GM12878 (cell line): ENCODE data around the gene VPS13C. TPM values are rescaled to one million over a fixed set of nuclear protein-coding genes. Genes with fewer than 3 reads are reported as not detected.

Experiments
- ATAC-seq: fragments of 200-7000 bp; cut with Tn5 transposase; 3 replicates; pipeline ENCODE4 v1.9.1; 2020; ENCODE audit warnings: mild to moderate bottlenecking, moderate library complexity
- BruUV-seq: library from RNA; stranded (reverse); fragments of 400-500 nt; replicated peaks from 2 replicates; lab custom pipeline; 2021; lab: Mats Ljungman, UMichigan
- CTCF ChIA-PET: fragments of 300-600 bp; sonication (Branson Sonifier 250); formaldehyde crosslinking; extraction: SDS; loops from one replicate; lab custom pipeline; 2021; ENCODE audit warnings: inconsistent platforms; lab: Yijun Ruan, JAX
- POLR2A ChIA-PET: fragments of 350-600 bp; formaldehyde crosslinking; extraction: SDS; loops from one replicate; lab custom pipeline; 2021; ENCODE audit warnings: inconsistent platforms; lab: Charles Lee
- RAD21 ChIA-PET: fragments of 300-600 bp; sonication (Branson Sonifier 250); formaldehyde crosslinking; loops from one replicate; lab custom pipeline; 2023; ENCODE audit warnings: antibody characterized with exemption; ENCODE audit not compliant: unreplicated experiment; lab: Charles Lee
- SMC1A ChIA-PET: fragments of 300-600 bp; sonication (Branson Sonifier 250); formaldehyde crosslinking; loops from one replicate; lab custom pipeline; 2023; ENCODE audit not compliant: unreplicated experiment, uncharacterized antibody; lab: Charles Lee
- DNase-seq: peaks from one replicate; pipeline ENCODE4 v3.0.0-alpha.2; 2011; ENCODE audit warnings: low read depth, low spot score
- FAIRE-seq: peaks from 3 replicates; lab custom pipeline; 2011; peaks lifted over from hg19 to GRCh38; lab: Jason Lieb, UNC
- H2AFZ ChIP-seq: 2 replicates; pipeline ENCODE4 v1.6.0; 2011; ENCODE audit warnings: low read depth, low read length, control low read depth; ENCODE audit not compliant: control insufficient read depth
- H3K27ac ChIP-seq: 2 replicates; pipeline ENCODE4 v1.5.1; 2011; ENCODE audit warnings: control low read depth; ENCODE audit not compliant: control insufficient read depth, insufficient read depth
- H3K27me3 ChIP-seq, 2 experiments: replicated peaks in 1 of 2; 2 replicates each; pipeline versions ENCODE4 v1.6.0 to v1.6.1; 2011; ENCODE audit warnings: low read length in 1 of 2; ENCODE audit not compliant: control insufficient read depth in 2 of 2, insufficient read depth in 2 of 2
- H3K36me3 ChIP-seq, 2 experiments: 2 replicates each; pipeline ENCODE4 v1.5.1; 2011; ENCODE audit warnings: low read length in 1 of 2; ENCODE audit not compliant: control insufficient read depth in 2 of 2, insufficient read depth in 2 of 2
- H3K4me1 ChIP-seq: 2 replicates; pipeline ENCODE4 v1.6.1; 2011; ENCODE audit warnings: mild to moderate bottlenecking, low read length, moderate library complexity, mixed read lengths; ENCODE audit not compliant: control insufficient read depth, insufficient read depth
- H3K4me2 ChIP-seq: 2 replicates; pipeline ENCODE4 v1.6.0; 2011; ENCODE audit warnings: control low read depth; ENCODE audit not compliant: control insufficient read depth, insufficient read depth
- H3K4me3 ChIP-seq: fragments of 200-600 bp; sonication (generic); 2 replicates; pipeline ENCODE4 v1.5.1; 2016
- H3K79me2 ChIP-seq: 2 replicates; pipeline ENCODE4 v1.6.0; 2011; ENCODE audit warnings: low read length; ENCODE audit not compliant: control insufficient read depth, insufficient read depth
- H3K9ac ChIP-seq: 2 replicates; pipeline ENCODE4 v1.8.0; 2011; ENCODE audit warnings: low read length, control low read depth, mixed read lengths; ENCODE audit not compliant: control insufficient read depth, insufficient read depth
- H3K9me3 ChIP-seq: replicated peaks from 3 replicates; pipeline ENCODE4 v1.5.1; 2011; ENCODE audit warnings: mild to moderate bottlenecking, low read length; ENCODE audit not compliant: control insufficient read depth, insufficient read depth
- H4K20me1 ChIP-seq: 2 replicates; pipeline ENCODE4 v1.6.0; 2011; ENCODE audit not compliant: control insufficient read depth, insufficient read depth
- CBX3 ChIP-seq: fragments of 200-600 bp; sonication (generic); IDR thresholded peaks from 2 replicates; pipeline ENCODE4 v1.6.1; 2016; ENCODE audit warnings: low read depth, borderline replicate concordance
- CHD1 ChIP-seq: IDR thresholded peaks from 2 replicates; pipeline ENCODE4 v1.6.1; 2012; ENCODE audit warnings: low read depth, low read length, improper control_type of control experiment
- EP300 ChIP-seq, 2 experiments: fragments of 150-350 bp in 1 of 2; IDR thresholded peaks; 2 replicates each; pipeline ENCODE4 v1.6.1; 2011 to 2012; ENCODE audit warnings: low read depth in 2 of 2, low read length in 2 of 2, borderline replicate concordance in 1 of 2, improper control_type of control experiment in 1 of 2, inconsistent platforms in 1 of 2; ENCODE audit not compliant: control insufficient read depth in 1 of 2
- EZH2 ChIP-seq: IDR thresholded peaks from 2 replicates; pipeline ENCODE4 v1.6.1; 2012; ENCODE audit warnings: low read depth, mild to moderate bottlenecking, control low read depth, inconsistent platforms, low read length, borderline replicate concordance; ENCODE audit not compliant: control insufficient read depth
- HDAC2 ChIP-seq: fragments of 200-600 bp; sonication (generic); IDR thresholded peaks from 2 replicates; pipeline ENCODE4 v1.6.1; 2017
- KAT2A ChIP-seq: conservative IDR thresholded peaks from 2 replicates; pipeline ENCODE4 v1.6.1; 2011; ENCODE audit warnings: low read depth, low read length; ENCODE audit not compliant: control insufficient read depth
- NR2F1 ChIP-seq: fragments of 450-650 bp; conservative IDR thresholded peaks from 2 replicates; pipeline ENCODE4 v1.6.1; 2017; ENCODE audit warnings: mild to moderate bottlenecking
- PBX3 ChIP-seq: IDR thresholded peaks from 2 replicates; pipeline ENCODE4 v1.6.1; 2011; ENCODE audit warnings: mild to moderate bottlenecking, low read depth, low read length, moderate library complexity; ENCODE audit not compliant: insufficient replicate concordance
- POU2F2 ChIP-seq: IDR thresholded peaks from 3 replicates; pipeline ENCODE4 v1.6.1; 2011; ENCODE audit warnings: low read depth, mild to moderate bottlenecking, low read length, borderline replicate concordance
- RELA ChIP-seq: fragments of 450-650 bp; IDR thresholded peaks from 2 replicates; pipeline ENCODE4 v1.8.0; 2014; ENCODE audit warnings: borderline replicate concordance; ENCODE audit not compliant: partially characterized antibody
- RFX5 ChIP-seq: IDR thresholded peaks from 2 replicates; pipeline ENCODE4 v1.6.1; 2011; ENCODE audit warnings: low read depth, low read length, improper control_type of control experiment
- SP1 ChIP-seq: IDR thresholded peaks from one replicate; pipeline ENCODE4 v1.6.1; 2011; ENCODE audit warnings: low read depth, low read length
- WGBS: methylation state at CpG from one replicate; pipeline ENCODE4 v1.1.6; 2016; ENCODE audit warnings: low lambda C conversion rate; ENCODE audit not compliant: insufficient replicate concordance, insufficient coverage; ENCODE audit errors: missing lambda C conversion rate; 5-methylcytosine and 5-hydroxymethylcytosine counted together
- in situ Hi-C: fragments of 300-500 bp; cut with MboI; formaldehyde crosslinking; loops from 9 replicates; pipeline ENCODE4 v1.14.3; 2018; ENCODE audit warnings: mixed read lengths
- intact Hi-C: fragments of 100-400 bp; cut with micrococcal nuclease; formaldehyde crosslinking; loops from one replicate; pipeline ENCODE4 v1.14.2; 2022; ENCODE audit not compliant: unreplicated experiment
- polyA plus RNA-seq, 11 experiments: library from polyadenylated mRNA; depleted of rRNA in 4 of 11; unstranded in 6 of 11; stranded (reverse) in 5 of 11; fragments of >200 nt; fragmentation: Nextera tagmentation in 4 of 11; fragmentation: Illumina TruSeq in 1 of 11; extraction: Ambion mirVana in 4 of 11; extraction: Trizol in 1 of 11; gene quantifications; 1 replicate in 1 of 11; 2 replicates in 10 of 11; pipeline versions ENCODE4 v1.2.1 to v1.2.3, GENCODE V29; 2011 to 2016; ENCODE audit warnings: inconsistent platforms in 2 of 11, missing spikeins in 2 of 11, low read depth in 1 of 11
- total RNA-seq, 4 experiments: library from RNA; depleted of rRNA in 3 of 4; stranded (reverse); fragments of >200 nt in 3 of 4; fragmentation: Illumina TruSeq in 1 of 4; extraction: Trizol in 1 of 4; gene quantifications; 2 replicates each; pipeline versions ENCODE4 v1.2.1 to v1.2.3, GENCODE V29; 2013 to 2021

Gene VPS13C
- total and polyA plus RNA-seq, 10 of the 15 experiments (the other 5 are each of a cell fraction or from before 2014, with no cell fraction given), result 9.3 to 53.1 (median 31.8) TPM

- Histone ChIP-seq H3K36me3 (peaks cover 0 to 6% of the 10 kb centered on the region in 2 experiments; a peak in 1 of 4 replicates), H4K20me1 (no peaks in the 10 kb centered on the region), H3K4me3 (no peak overlapping the region), H3K4me2 (no peak overlapping the region), H2AFZ (no peak overlapping the region), H3K9me3 (no peaks in the 10 kb centered on the region), H3K9ac (no peak overlapping the region), H3K79me2 (no peaks in the 10 kb centered on the region), H3K4me1 (no peaks in the 10 kb centered on the region)
- POLR2A ChIA-PET, result no interaction called here
- FAIRE-seq, result peak; percentile 27
- SMC1A ChIA-PET, result interaction anchor here (0.8 to 1.5 kb wide), 5 partner anchors 10 to 54 kb away, joined by 3 to 4 read pairs (median 3); no protein-coding TSS in a partner anchor
- BruUV-seq, result no TSS peak
- intact Hi-C loops, result loop anchor here (5.0 kb wide), 1 partner anchor 76 kb away; no protein-coding TSS in a partner anchor
- DNase-seq, result no peak
- RAD21 ChIA-PET, result interaction anchor here (1.8 kb wide), 1 partner anchor 64 kb away, joined by 4 read pairs; the partner anchor contains the start of gene VPS13C
- WGBS, result 85% methylated on average over 4 of the region's 4 CpGs
- TF ChIP-seq EZH2 (no peak), RFX5 (no peak), NR2F1 (peak; percentile 47; the same call in 1 of the 2 replicates)
- TF ChIP-seq, all 136 proteins: peak for 1
- Histone ChIP-seq H3K27ac (no peak overlapping the region), H3K27me3 (no peaks in the 10 kb centered on the region)
- CTCF ChIA-PET, result interaction anchor here (1.0 to 1.6 kb wide), 5 partner anchors 13 to 87 kb away, joined by 3 to 5 read pairs (median 4); partner anchors contain the start of gene VPS13C
- in situ Hi-C loops, result no loop called here
- no peak for ATAC-seq
These were observed 64.1 kb downstream of the VPS13C start for GRCh38 chr15:61996056-61996635.

GRCh38 chr15:61994216-61994615 is 66.0 kb downstream of the VPS13C start:
- H3K4me1 ChIP-seq, result no peaks in the 10 kb centered on the region
- WGBS, result 100% methylated on average over 1 of the region's 1 CpG
- H3K4me2 ChIP-seq, result no peak overlapping the region
- FAIRE-seq (no peak), ATAC-seq (no peak), DNase-seq (no peak)
- no peak overlapping the region for H3K4me3 ChIP-seq
- no peak overlapping the region for H3K9ac ChIP-seq
- H4K20me1 ChIP-seq, result no peaks in the 10 kb centered on the region
- H3K27me3 ChIP-seq, result no peaks in the 10 kb centered on the region
- H3K9me3 ChIP-seq, result no peaks in the 10 kb centered on the region
- SMC1A ChIA-PET, result no interaction called here
- peaks cover 0 to 10% of the 10 kb centered on the region in 2 experiments; a peak in 1 of 4 replicates for H3K36me3 ChIP-seq
- no peak overlapping the region for H2AFZ ChIP-seq
- TF ChIP-seq POU2F2 (no peak), EP300 (IDR thresholded peaks at IDR 0.05; ENCODE audit: borderline replicate concordance in 1 of 2, control insufficient read depth in 1 of 2, low read depth in 2 of 2, low read length in 2 of 2) (no peak), SP1 (no peak), HDAC2 (no peak), PBX3 (no peak), CHD1 (no peak), RELA (no peak), KAT2A (no peak), CBX3 (no peak)
- H3K27ac ChIP-seq, result no peak overlapping the region
- no TSS peak for BruUV-seq
- in situ Hi-C loops, result no loop called here
- POLR2A ChIA-PET, result no interaction called here
- CTCF ChIA-PET, result interaction anchor here (0.7 to 1.0 kb wide), 2 partner anchors 19 to 27 kb away, joined by 3 read pairs; no protein-coding TSS in a partner anchor
- RAD21 ChIA-PET, result interaction anchor here (1.4 kb wide), 1 partner anchor 59 kb away, joined by 3 read pairs; no protein-coding TSS in a partner anchor
- no peaks in the 10 kb centered on the region for H3K79me2 ChIP-seq
- intact Hi-C loops, result no loop called here
